Activated T-cell treated with anti-CD3 and anti-CD28 coated beads for 48 hours (primary cell): ENCODE measurements around the gene C3orf22.

ENCODE experiments used
- DNase-seq: peaks from one replicate; pipeline ENCODE4 v3.0.0-alpha.2; 2020; ENCODE audit warnings: low read depth

C3orf22 gene

DNA sequence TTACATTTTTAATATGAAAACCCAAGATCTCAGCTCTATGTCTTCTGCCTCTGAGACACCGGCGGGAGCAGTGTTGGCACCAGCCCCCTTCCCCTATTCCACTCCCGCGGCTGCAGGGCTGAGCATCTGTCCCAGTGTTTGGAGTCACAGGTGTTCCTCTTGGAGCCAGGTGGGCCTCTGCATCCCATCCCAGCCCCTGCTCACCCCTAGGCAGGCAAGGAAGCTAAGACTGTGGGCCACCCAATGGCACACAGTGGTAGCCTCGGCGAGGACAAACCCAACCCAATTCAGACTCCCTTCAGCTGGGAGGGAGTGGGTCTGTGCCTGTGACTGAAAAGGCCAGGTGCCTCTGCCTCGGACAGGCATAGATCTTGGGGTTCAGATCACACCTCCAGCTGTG, 31.7 kb downstream of the C3orf22 start:
- DNase-seq: no peak

GRCh38 chr3:126526668-126527005, 32.1 kb downstream of the C3orf22 start:
- no peak for DNase-seq

DNA sequence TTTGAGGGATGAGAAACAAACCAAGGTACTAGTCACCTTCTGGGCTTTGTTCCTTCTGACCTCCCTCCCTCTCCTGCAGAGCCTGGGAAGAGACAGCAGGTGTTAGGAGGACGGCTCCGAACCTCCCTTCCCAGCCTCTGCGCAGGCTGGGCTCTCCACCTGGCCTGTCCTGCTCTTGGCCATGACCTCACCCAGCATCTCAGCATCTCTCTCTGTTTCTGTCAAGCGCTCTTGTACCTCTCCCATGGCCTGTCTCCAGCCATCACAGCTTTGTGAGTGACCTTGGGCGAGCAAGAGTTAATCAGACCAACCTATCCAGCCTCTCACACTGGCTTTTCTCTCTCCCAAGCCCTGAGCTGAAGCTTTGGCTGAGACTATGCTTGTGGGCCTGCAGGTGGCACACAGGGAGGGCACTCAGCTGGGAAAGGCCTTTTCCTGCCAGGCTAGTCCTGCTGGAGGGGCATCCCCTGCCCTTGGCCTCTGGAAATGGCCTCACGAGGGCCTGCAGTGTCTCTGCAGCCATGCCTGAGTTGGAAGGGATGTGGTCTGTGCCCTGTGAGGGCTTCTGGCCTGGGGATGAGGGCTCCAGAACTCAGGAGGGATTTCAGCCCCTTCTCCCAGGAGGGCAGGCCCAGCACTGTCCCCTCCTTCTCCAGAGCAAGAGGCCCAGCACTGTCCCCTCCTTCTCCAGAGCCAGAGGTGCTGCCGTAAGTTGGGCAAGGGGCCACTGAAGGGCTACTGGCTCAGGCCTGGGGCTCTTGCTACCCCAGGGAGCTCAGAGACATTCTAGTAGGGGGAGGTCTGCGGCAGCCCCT, 32.7 kb downstream of the C3orf22 start:
- no peak for DNase-seq

DNA sequence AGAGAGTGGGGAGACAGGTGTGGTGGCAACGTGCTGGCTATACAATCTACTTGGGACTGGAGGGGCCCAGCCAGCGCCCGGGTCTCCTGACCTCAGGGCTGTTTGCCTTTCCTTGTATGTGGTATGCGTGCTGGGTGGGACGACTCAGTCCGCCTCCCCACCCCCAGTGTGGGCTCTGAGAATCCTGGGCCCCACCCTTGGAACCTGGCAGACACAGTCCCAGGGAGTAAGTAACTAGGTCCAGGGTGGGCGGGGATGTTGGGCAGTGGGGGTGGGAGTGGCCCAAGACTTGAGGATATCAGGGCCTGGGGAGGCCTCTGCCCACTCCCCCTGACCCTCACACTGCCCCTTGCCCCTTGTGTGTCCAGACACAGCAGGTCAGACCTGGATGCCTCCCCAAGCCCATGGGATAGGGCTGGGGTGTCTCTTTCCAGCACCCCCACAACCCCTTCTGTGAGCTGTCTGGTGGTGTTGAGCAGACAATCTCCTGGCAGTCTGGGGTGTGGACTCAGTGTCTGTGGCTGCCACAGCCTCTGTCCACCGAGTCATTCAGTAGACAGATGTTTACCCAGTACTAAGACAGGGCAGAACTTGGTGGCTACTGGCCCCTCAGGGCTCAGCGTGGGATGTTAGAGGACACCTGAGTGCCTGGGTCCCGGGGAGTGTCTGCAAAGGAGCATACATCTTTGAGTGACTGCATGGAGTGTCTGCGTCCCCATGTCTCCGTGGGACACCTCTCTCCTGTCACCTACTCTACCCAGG, 33.5 kb downstream of the C3orf22 start:
- no peak for DNase-seq

DNA sequence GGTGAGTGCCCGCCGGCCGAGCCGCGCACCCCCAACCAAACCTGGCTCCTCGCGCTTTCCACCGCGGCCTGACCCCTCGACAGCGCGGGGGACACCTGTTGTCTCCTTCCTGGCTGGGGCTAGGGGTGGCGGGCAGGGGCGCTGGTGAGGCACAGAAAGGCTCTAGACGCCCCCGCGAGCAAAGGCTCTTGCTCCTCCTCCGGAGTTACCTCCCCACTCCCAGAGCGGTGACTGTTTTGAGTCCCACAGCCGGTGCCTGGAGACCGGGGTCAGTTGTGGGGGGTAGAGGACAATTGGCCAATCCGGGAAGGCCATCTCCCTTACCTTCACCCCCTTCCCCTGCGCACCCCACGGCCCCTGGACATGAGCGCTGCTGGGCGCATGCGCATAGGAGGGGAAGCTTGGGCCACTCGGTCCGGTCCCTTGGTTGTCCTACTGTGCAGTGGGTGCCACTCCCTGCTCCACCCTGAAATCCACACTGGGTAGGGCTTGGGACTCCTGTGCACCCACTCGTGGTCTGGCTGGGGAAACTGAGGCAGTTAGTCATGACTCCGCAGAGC, 34.2 kb downstream of the C3orf22 start:
- DNase-seq: no peak

DNA sequence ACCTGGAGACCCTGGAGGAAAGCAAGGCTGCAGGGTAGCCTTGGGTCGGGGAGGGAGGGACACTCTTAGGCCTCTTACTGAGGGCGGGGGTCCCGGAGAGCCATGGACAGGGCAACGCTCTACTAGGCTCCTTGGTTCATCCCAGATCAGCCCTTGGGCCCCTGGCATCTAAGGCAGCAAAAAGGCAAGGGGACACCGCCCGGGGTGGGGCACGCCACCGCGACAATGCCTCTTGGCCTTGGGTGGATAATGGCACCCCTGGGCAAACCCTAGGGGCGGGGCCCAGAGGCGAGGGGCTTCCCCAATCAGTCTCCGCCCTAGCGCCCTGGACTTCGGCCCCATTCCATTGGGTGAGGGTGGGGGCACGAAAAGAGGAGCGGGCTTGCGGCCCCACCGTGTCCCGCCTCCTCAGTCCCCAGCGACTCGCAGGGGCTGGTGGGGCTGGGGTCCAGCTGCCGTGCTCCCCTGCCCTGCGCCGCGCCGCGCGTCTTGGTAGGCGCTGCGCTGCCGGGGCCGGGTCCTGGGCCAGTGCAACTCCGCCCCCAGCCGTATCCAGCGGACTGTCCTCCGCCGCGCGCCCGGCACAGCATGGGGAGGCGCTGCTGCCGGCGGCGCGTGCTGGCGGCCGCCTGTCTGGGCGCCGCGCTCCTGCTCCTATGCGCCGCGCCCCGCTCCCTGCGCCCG, 34.8 kb downstream of the C3orf22 start, which contains the start of gene CHST13:
Gene CHST13, plus strand, starts transcription at position 411 of the 684 bp plus-strand sequence. Its CDS starts 178 bp downstream, at position 589.
- no peak for DNase-seq

- peak; percentile 15 for DNase-seq
These were observed 36.4 kb downstream of the C3orf22 start for GRCh38 chr3:126522363-126522788.

GRCh38 chr3:126521122-126521891, 37.4 kb downstream of the C3orf22 start:
- no peak for DNase-seq

DNA sequence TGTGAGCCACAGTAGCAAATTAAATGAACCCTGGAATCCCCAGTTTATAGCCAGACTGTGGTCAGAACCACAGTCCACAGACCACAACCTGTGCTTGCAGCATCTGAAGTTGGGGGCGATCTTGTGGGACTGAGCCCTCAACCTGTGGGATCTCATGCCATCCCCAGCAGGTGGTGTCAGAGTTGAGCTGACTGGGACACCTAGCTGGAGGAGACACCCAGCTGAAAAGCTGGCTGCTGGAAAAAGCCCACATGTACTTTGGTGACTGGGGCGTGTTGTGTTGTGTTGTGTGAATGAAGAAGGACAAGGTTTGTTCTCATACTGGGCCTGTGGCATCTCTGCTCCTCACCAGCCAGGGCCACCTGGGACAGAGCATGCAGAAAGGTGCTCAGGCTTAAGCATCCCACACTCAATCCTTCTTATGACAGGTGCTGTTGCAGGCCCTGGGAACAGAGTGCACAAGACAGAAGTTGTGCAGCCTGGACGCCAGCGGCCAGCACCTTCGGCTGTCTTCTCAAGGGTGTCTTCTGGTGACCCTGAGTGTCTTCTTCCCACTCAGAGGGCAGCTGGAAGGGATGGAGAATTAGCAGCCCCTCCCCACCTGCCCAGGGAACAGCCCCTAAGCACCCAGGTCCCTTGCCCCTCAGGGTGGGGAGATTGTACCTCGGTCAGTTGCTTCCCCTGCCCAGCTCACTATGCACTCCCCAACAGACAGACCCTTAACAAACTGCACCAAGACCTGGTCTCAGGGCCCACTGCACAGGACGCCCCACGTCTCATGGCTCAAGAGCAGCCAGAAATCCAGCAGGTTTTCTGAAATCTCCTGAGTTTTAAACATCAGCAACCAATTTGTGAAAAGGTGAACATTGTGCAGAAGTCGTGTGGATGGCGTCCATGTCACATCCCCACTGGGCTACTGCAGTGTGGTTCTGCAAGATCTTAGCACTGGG, 39.0 kb downstream of the C3orf22 start:
- DNase-seq: no peak

GRCh38 chr3:126518779-126519177, 40.0 kb downstream of the C3orf22 start:
- no peak for DNase-seq

DNA sequence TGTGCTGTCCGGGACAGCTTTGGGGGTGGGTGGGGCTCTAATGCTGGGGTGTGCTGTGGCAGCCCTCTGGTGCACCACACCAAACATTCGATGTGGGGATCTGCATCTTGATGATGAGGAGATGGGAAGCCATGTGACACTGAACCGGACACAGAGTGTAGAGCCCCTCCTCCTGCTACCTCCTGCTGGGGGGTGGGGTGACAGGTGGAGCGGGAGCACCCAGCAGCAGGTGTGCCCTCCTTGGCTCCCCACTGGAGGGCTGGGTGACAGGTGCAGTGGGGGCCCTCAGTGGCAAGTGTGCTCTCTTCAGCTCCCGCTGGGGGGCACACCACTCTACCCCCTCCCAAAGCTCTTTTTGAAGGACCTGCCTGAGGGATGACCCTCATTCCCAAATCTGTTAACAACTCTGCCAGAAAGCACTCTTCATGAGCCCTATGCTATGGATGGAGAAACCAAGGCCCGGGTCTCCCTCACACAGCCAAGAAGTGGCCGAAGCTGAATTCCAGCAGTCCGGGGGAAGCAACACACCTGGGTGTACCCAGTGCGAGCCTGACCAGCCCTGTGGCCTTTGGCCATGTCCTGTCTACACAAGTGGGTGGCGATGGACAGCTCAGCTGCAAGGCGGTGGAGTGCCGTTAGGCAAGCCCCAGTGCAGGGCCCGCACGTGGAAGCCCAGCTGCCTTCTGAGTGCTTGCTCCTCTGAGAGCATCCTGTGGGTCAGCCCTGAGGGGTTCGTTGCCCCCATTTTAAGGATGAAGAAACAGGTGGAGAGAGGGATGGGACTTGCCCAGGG, 40.5 kb downstream of the C3orf22 start:
- DNase-seq: no peak

- no peak for DNase-seq
These were observed 41.3 kb downstream of the C3orf22 start, which contains the start of gene UROC1 for GRCh38 chr3:126517291-126517951. UROC1 (minus strand) TSS chr3:126517773; CDS start chr3:126517719, 54 bp downstream.

DNA sequence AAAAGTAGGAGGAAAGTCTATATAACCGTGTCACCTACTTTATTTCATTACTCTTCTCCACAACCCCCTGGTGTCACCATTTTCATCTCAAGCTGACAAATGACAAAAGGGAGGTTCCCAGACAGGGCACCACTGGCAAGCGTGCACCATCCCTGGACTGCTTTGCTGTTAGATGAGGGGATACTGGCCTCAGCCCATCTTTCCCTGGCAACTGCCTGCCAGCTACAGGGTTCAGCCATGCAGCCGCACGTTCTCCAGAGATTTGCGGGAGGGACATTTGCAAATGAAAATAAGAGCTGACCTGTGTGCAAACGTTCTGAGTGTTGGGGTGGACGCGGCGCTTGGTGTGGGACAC, 41.8 kb downstream of the C3orf22 start:
- no peak for DNase-seq

- DNase-seq: no peak
These were observed 42.4 kb downstream of the C3orf22 start for GRCh38 chr3:126516152-126516935.

- DNase-seq: no peak
These were observed 43.5 kb downstream of the C3orf22 start for GRCh38 chr3:126515066-126515706.

GRCh38 chr3:126514161-126514560, 44.6 kb downstream of the C3orf22 start:
- no peak for DNase-seq

DNA sequence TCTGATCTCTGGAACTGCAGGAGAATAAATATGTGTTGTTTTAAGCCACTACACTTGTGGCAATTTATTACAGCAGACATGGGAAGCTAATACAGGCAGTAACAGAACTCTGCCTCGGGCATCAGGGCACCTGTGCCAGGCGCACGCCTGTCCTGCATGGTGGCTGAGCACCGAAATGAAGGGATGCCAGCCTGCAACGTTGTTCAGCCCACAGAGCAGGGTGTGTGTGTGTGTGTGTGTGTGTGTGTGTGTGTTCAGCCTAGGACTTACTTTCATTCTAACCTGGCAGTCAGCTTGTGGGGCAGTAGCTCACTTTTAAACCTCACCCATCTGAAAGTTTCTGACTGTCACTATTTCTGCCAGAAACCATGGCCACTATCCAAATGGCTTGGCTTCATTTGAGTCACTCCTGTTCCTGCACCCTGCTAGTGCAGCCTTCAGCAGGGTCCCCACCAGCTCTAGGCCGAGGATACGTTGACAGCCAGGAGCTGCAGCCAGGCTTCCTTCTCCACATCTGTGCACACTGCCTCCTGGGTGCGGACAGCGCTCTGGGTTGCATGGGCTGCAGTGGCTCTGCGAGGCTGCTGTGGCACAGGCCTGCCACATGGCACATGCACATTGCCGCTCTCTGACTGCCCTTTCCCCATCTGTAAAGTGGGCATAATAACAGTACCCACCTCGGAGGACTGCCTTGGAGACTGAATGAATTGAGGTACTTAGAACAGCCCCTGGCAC, 45.6 kb downstream of the C3orf22 start:
- DNase-seq: no peak
